H1 (cell line): ENCODE data around the gene CMTM5.

ENCODE experiments used
- CBX8 ChIP-seq: fragments of 300-800, 300-1000 bp; sonication (generic); IDR thresholded peaks from 2 replicates; pipeline ENCODE4 v1.7.1; 2016; ENCODE audit warnings: low read depth, low read length, borderline replicate concordance
- CREB1 ChIP-seq: IDR thresholded peaks from 2 replicates; pipeline ENCODE4 v1.6.1; 2012; ENCODE audit warnings: inconsistent platforms
- EP300 ChIP-seq, 2 experiments: IDR thresholded peaks; 1 replicate in 1 of 2; 2 replicates in 1 of 2; pipeline ENCODE4 v1.6.1; 2011 to 2012; ENCODE audit warnings: low read depth in 2 of 2, low read length in 2 of 2, mild to moderate bottlenecking in 2 of 2, borderline replicate concordance in 1 of 2, inconsistent platforms in 1 of 2, moderate library complexity in 1 of 2
- GABPA ChIP-seq: IDR thresholded peaks from 2 replicates; pipeline ENCODE4 v1.6.1; 2011; ENCODE audit warnings: mild to moderate bottlenecking, low read length, moderate library complexity, borderline replicate concordance; ENCODE audit not compliant: insufficient read depth
- JUN ChIP-seq: IDR thresholded peaks from 2 replicates; pipeline ENCODE4 v1.6.1; 2011; ENCODE audit warnings: low read depth, mild to moderate bottlenecking, improper control_type of control experiment, low read length
- POLR2AphosphoS5 ChIP-seq: IDR thresholded peaks from 2 replicates; pipeline ENCODE4 v1.6.1; 2011; ENCODE audit warnings: low read depth, low read length
- TAF1 ChIP-seq: IDR thresholded peaks from 2 replicates; pipeline ENCODE4 v1.6.1; 2011; ENCODE audit warnings: mild to moderate bottlenecking, low read depth, low read length
- TF ChIP-seq, protein P1 (sequence below), 3 experiments: IDR thresholded peaks; 1 replicate in 2 of 3; 2 replicates in 1 of 3; pipeline versions ENCODE4 v1.5.1 to v1.6.1; 2011; ENCODE audit warnings: low read length in 3 of 3, mild to moderate bottlenecking in 3 of 3, inconsistent platforms in 2 of 3, low read depth in 1 of 3, moderate library complexity in 1 of 3; ENCODE audit not compliant: insufficient read depth in 1 of 3; ENCODE audit errors: control extremely low read depth in 1 of 3

DNA sequence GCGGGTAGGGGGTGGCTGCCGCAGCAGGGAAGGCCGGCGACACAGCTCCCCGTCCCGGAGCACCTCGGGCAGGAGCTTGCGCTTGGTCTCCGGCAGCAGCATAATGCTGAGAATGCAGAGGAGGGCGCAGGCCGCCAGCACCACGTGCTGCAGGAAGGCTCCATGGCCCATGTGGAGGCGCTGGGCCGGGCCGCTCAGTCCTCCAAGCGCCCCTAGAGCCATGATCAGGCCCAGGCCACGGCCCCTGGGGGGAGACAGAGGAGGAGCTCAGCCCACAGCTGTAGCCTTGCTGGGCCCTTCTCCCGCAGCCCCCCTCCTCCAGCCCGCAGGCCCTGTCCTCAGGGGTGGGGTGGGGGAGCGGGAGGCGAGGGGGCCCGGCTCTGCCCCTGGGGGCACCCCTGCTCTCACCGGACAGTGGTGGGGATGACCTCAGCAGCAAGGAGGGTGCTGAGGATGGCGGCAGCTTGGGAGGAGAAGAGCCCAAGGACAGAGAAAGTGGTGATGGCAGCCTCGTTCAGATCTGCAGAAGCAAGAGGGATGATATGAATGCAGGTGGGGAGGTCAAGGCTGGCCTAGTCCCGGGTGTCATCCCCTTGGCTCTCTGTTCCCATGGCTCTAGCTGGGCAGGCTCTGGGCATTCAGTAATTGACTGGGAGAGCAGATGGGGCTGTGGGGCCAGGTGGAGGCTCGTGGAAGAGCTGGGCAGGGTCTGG lies 30.0 kb upstream of the CMTM5 start:
- TF ChIP-seq, protein P1, sequence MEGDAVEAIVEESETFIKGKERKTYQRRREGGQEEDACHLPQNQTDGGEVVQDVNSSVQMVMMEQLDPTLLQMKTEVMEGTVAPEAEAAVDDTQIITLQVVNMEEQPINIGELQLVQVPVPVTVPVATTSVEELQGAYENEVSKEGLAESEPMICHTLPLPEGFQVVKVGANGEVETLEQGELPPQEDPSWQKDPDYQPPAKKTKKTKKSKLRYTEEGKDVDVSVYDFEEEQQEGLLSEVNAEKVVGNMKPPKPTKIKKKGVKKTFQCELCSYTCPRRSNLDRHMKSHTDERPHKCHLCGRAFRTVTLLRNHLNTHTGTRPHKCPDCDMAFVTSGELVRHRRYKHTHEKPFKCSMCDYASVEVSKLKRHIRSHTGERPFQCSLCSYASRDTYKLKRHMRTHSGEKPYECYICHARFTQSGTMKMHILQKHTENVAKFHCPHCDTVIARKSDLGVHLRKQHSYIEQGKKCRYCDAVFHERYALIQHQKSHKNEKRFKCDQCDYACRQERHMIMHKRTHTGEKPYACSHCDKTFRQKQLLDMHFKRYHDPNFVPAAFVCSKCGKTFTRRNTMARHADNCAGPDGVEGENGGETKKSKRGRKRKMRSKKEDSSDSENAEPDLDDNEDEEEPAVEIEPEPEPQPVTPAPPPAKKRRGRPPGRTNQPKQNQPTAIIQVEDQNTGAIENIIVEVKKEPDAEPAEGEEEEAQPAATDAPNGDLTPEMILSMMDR (IDR thresholded peaks at IDR 0.05; ENCODE audit: control extremely low read depth in 1 of 3, insufficient read depth in 1 of 3, low read depth in 1 of 3, low read length in 3 of 3), result no peak
- TF ChIP-seq POLR2AphosphoS5 (no peak), JUN (no peak), GABPA (no peak), EP300 (IDR thresholded peaks at IDR 0.05; ENCODE audit: borderline replicate concordance in 1 of 2, low read depth in 2 of 2, low read length in 2 of 2) (no peak), CBX8 (no peak), CREB1 (no peak), TAF1 (no peak)
